CD14-positive monocyte (primary cell): Measurements from ENCODE around the gene NDUFA13. TPM values are rescaled to one million over a fixed set of nuclear protein-coding genes. Genes with fewer than 3 reads are reported as not detected.
A peak's percentile ranks its signal among the peaks of the same experiment; 100 is the strongest.

Experiments used
- DNase-seq, 3 donors: peaks; one replicate each; pipeline ENCODE4 v3.0.0-alpha.2; 2011 to 2022
- H2AFZ ChIP-seq: 2 replicates; pipeline ENCODE4 v1.6.0; 2012; ENCODE audit warnings: mild to moderate bottlenecking, low read depth, low read length, inconsistent platforms; ENCODE audit not compliant: insufficient read depth, poor library complexity, severe bottlenecking
- H3K27ac ChIP-seq, 2 donors: 1 replicate in 1 of 2; 2 replicates in 1 of 2; pipeline ENCODE4 v1.5.1; 2012 to 2013; ENCODE audit warnings: low read length in 2 of 2, control low read depth in 1 of 2, inconsistent platforms in 1 of 2, low read depth in 1 of 2, mild to moderate bottlenecking in 1 of 2
- H3K27me3 ChIP-seq, 2 donors: one replicate each; pipeline versions ENCODE4 v1.6.0 to v1.6.1; 2011 to 2013; ENCODE audit warnings: low read length in 2 of 2; ENCODE audit not compliant: control insufficient read depth in 2 of 2, insufficient read depth in 2 of 2
- H3K36me3 ChIP-seq, 2 donors: replicated peaks in 1 of 2; 1 replicate in 1 of 2; 2 replicates in 1 of 2; pipeline versions ENCODE4 v1.5.1 to v1.6.1; 2012 to 2013; ENCODE audit warnings: low read length in 2 of 2, control low read depth in 1 of 2, inconsistent platforms in 1 of 2, mild to moderate bottlenecking in 1 of 2; ENCODE audit not compliant: insufficient read depth in 2 of 2, control insufficient read depth in 1 of 2
- H3K4me1 ChIP-seq, 2 donors: 1 replicate in 1 of 2; 2 replicates in 1 of 2; pipeline versions ENCODE4 v1.5.1 to v1.6.1; 2012 to 2013; ENCODE audit warnings: low read length in 2 of 2, control low read depth in 1 of 2, inconsistent platforms in 1 of 2, mild to moderate bottlenecking in 1 of 2, moderate library complexity in 1 of 2; ENCODE audit not compliant: insufficient read depth in 2 of 2, control insufficient read depth in 1 of 2
- H3K4me2 ChIP-seq: replicated peaks from 2 replicates; pipeline ENCODE3; 2012; ENCODE audit warnings: low read length, moderate library complexity, mild to moderate bottlenecking; ENCODE audit not compliant: poor library complexity, severe bottlenecking; ENCODE audit errors: extremely low read depth
- H3K4me3 ChIP-seq, 3 experiments: fragments of 200-600 bp in 1 of 3; sonication (generic) in 1 of 3; replicated peaks in 1 of 3; 1 replicate in 2 of 3; 2 replicates in 1 of 3; pipeline ENCODE4 v1.5.1; 2011 to 2013; ENCODE audit warnings: low read length in 3 of 3, mild to moderate bottlenecking in 3 of 3, control low read depth in 2 of 3, low read depth in 2 of 3, inconsistent platforms in 1 of 3, moderate library complexity in 1 of 3
- H3K79me2 ChIP-seq: 2 replicates; pipeline ENCODE4 v1.6.0; 2012; ENCODE audit warnings: mild to moderate bottlenecking, control low read depth, inconsistent platforms, low read length, moderate library complexity; ENCODE audit not compliant: insufficient read depth
- H3K9ac ChIP-seq: 2 replicates; pipeline ENCODE4 v1.6.0; 2017; ENCODE audit warnings: low read length, mild to moderate bottlenecking; ENCODE audit not compliant: insufficient read depth, poor library complexity, severe bottlenecking
- H3K9me3 ChIP-seq, 2 donors: replicated peaks in 1 of 2; 1 replicate in 1 of 2; 2 replicates in 1 of 2; pipeline versions ENCODE4 v1.5.1 to v1.6.1; 2012 to 2013; ENCODE audit warnings: low read length in 2 of 2, control low read depth in 1 of 2; ENCODE audit not compliant: control insufficient read depth in 1 of 2, insufficient read depth in 1 of 2
- H4K20me1 ChIP-seq: 2 replicates; pipeline ENCODE4 v1.6.0; 2012; ENCODE audit warnings: mild to moderate bottlenecking, low read length, control low read depth, moderate library complexity; ENCODE audit not compliant: insufficient read depth
- H3K27ac Mint-ChIP-seq, 7 donors: one replicate each; pipeline ENCODE4 v1.8.0; 2020; ENCODE audit warnings: mild to moderate bottlenecking in 7 of 7, mixed read lengths in 7 of 7, moderate library complexity in 6 of 7, inconsistent platforms in 2 of 7
- H3K27me3 Mint-ChIP-seq, 3 donors: one replicate each; pipeline ENCODE4 v1.8.0; 2021 to 2022; ENCODE audit warnings: low read depth in 3 of 3, mild to moderate bottlenecking in 3 of 3, mixed read lengths in 3 of 3, moderate library complexity in 3 of 3, inconsistent platforms in 1 of 3
- H3K36me3 Mint-ChIP-seq, 2 donors: one replicate each; pipeline ENCODE4 v1.8.0; 2020; ENCODE audit warnings: mixed read lengths in 2 of 2, inconsistent platforms in 1 of 2, mild to moderate bottlenecking in 1 of 2
- H3K4me1 Mint-ChIP-seq: one replicate; pipeline ENCODE4 v1.8.0; 2020; ENCODE audit warnings: mild to moderate bottlenecking, mixed read lengths
- H3K4me3 Mint-ChIP-seq, 2 donors: one replicate each; pipeline ENCODE4 v1.8.0; 2020; ENCODE audit warnings: mild to moderate bottlenecking in 2 of 2, mixed read lengths in 2 of 2, moderate library complexity in 1 of 2
- H3K9me3 Mint-ChIP-seq, 7 donors: one replicate each; pipeline ENCODE4 v1.8.0; 2020 to 2022; ENCODE audit warnings: mixed read lengths in 7 of 7, mild to moderate bottlenecking in 6 of 7, moderate library complexity in 6 of 7, inconsistent platforms in 2 of 7
- CTCF ChIP-seq: fragments of 200-600 bp; IDR thresholded peaks from one replicate; pipeline ENCODE4 v1.8.0; 2022; ENCODE audit warnings: antibody characterized with exemption, mild to moderate bottlenecking
- WGBS: methylation state at CpG from one replicate; pipeline ENCODE4 v1.1.5; 2013; ENCODE audit warnings: missing lambda C conversion rate; ENCODE audit not compliant: insufficient coverage; 5-methylcytosine and 5-hydroxymethylcytosine counted together
- intact Hi-C, 2 donors: fragments of 100-400 bp; cut with micrococcal nuclease; formaldehyde crosslinking; loops; one replicate each; pipeline versions ENCODE4 v1.15.0 to v1.15.1; 2023
- polyA plus RNA-seq, 3 donors: library from polyadenylated mRNA; depleted of rRNA in 1 of 3; unstranded in 2 of 3; stranded (reverse) in 1 of 3; fragments of 300-500 nt in 2 of 3; fragments of >200 nt in 1 of 3; fragmentation: Illumina TruSeq in 2 of 3; gene quantifications; 1 replicate in 2 of 3; 2 replicates in 1 of 3; pipeline ENCODE4 v1.2.3, GENCODE V29; 2012 to 2021

The NDUFA13 gene
- polyA plus RNA-seq, 3 donors: 86.7 to 433 (median 361) TPM

- H3K36me3 ChIP-seq: peaks cover 94 to 100% of the 10 kb centered on the region in 2 donors
- no peak overlapping the region for H3K9ac ChIP-seq
- H3K27ac ChIP-seq: no peak overlapping the region
- WGBS: 96% methylated on average over 18 of the region's 18 CpGs
- peaks cover 6% of the 10 kb centered on the region for H3K79me2 ChIP-seq
- TF ChIP-seq CTCF: no peak
- no peaks in the 10 kb centered on the region for H3K4me1 ChIP-seq
- no peaks in the 10 kb centered on the region for H3K9me3 ChIP-seq
- Mint-ChIP-seq H3K4me1 (peaks cover 2% of the 10 kb centered on the region), H3K27me3 (peaks cover 0 to 3% (median 0%) of the 10 kb centered on the region in 3 donors), H3K36me3 (peaks cover 89 to 98% of the 10 kb centered on the region in 2 donors), H3K9me3 (peaks cover 0 to 5% (median 0%) of the 10 kb centered on the region in 7 donors), H3K27ac (peak overlapping the region in 1 of 7 donors; percentile 36), H3K4me3 (no peak overlapping the region)
- DNase-seq: no peak
- peaks cover 42% of the 10 kb centered on the region for H4K20me1 ChIP-seq
- H3K27me3 ChIP-seq: no peaks in the 10 kb centered on the region
- H3K4me2 ChIP-seq: no peak overlapping the region
- no peak overlapping the region for H2AFZ ChIP-seq
- H3K4me3 ChIP-seq: no peak overlapping the region
- intact Hi-C loops: no loop called here
Measured at GRCh38 chr19:19499272-19499995, 16.6 kb upstream of the NDUFA13 start.

- peaks cover 31% of the 10 kb centered on the region for H4K20me1 ChIP-seq
- Mint-ChIP-seq H3K36me3 (peaks cover 95 to 98% of the 10 kb centered on the region in 2 donors), H3K9me3 (peaks cover 0 to 5% (median 0%) of the 10 kb centered on the region in 7 donors), H3K4me1 (peaks cover 2% of the 10 kb centered on the region), H3K27me3 (peaks cover 0 to 2% (median 0%) of the 10 kb centered on the region in 3 donors), H3K27ac (peak overlapping the region in 1 of 7 donors; percentile 51), H3K4me3 (no peak overlapping the region)
- H3K9me3 ChIP-seq: no peaks in the 10 kb centered on the region
- H2AFZ ChIP-seq: no peak overlapping the region
- DNase-seq: no peak
- no peak overlapping the region for H3K9ac ChIP-seq
- no peaks in the 10 kb centered on the region for H3K27me3 ChIP-seq
- H3K36me3 ChIP-seq: peaks cover 97 to 100% of the 10 kb centered on the region in 2 donors
- no peak overlapping the region for H3K4me2 ChIP-seq
- H3K4me1 ChIP-seq: no peaks in the 10 kb centered on the region
- H3K4me3 ChIP-seq: no peak overlapping the region
- 95% methylated on average over 34 of the region's 34 CpGs for WGBS
- TF ChIP-seq CTCF: no peak
- H3K79me2 ChIP-seq: no peaks in the 10 kb centered on the region
- intact Hi-C loops: no loop called here
- no peak overlapping the region for H3K27ac ChIP-seq
Measured at GRCh38 chr19:19500975-19501644, 14.9 kb upstream of the NDUFA13 start.
